Sigmoid colon (tissue), 4 donors: ENCODE data around the gene TTI1.

ENCODE experiments used
- CTCF ChIP-seq, 4 experiments: fragments of 450-650 bp in 3 of 4; fragments of 200-600 bp in 1 of 4; IDR thresholded peaks; one replicate each; pipeline ENCODE4 v1.5.1; 2016 to 2019; ENCODE audit warnings: antibody characterized with exemption in 4 of 4, mild to moderate bottlenecking in 3 of 4, moderate library complexity in 2 of 4
- POLR2A ChIP-seq, 2 donors: fragments of 450-650 bp; IDR thresholded peaks; one replicate each; pipeline ENCODE4 v1.6.1; 2016; ENCODE audit warnings: antibody characterized with exemption in 2 of 2, mild to moderate bottlenecking in 2 of 2, moderate library complexity in 2 of 2
- POLR2AphosphoS5 ChIP-seq, 4 donors: sonication (generic); formaldehyde crosslinking; IDR thresholded peaks; one replicate each; pipeline ENCODE4 v1.6.1; 2017; ENCODE audit warnings: antibody characterized with exemption in 4 of 4

DNA sequence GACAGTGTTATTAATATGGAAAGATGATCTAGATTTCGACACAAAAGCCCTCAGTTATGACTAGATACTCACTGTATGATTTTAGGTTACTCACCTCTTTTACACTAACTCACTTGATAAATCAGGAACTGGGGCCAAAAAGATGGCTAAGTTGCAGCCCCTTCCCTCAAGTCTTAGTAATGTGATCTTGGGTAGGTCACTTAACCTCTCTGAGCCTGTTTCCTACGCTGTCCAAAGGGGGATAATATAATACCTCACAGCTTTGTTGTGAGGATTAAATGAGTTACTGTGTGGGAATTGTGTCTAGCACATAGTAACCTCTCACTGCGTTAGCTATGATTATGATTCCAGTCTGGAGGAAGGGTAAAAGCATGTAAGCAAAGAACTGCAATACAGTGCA, 1.3 kb downstream of the TTI1 start:
- no peak for TF ChIP-seq POLR2A (IDR thresholded peaks at IDR 0.05)
- TF ChIP-seq CTCF (IDR thresholded peaks at IDR 0.05) = no peak
- TF ChIP-seq POLR2AphosphoS5 (IDR thresholded peaks at IDR 0.05) = no peak
